ENCODE results near the gene DUSP16.
"Not testable (repeated sequence)": the region's sequence is repeated elsewhere in the genome, so short reads cannot be mapped to it uniquely, and the experiment has no call there.

DUSP16 gene

GRCh38 chr12:12562585-12563261 lies at the start of gene DUSP16:
TSS of gene DUSP16 (minus strand) at chr12:12562863. CDS start at chr12:12521098, 41,765 bp downstream.
- DNase-seq (ENCODE audit: low read depth), result peak; percentile 50

- DNase-seq (ENCODE audit: low read depth), result no peak
Observed at GRCh38 chr12:12612358-12612757, 49.7 kb upstream of the DUSP16 start.

- peak; percentile 72 for DNase-seq (ENCODE audit: low read depth)
Observed at GRCh38 chr12:12611512-12612306, 49.0 kb upstream of the DUSP16 start, which contains the start of gene CREBL2. TSS of gene CREBL2 (plus strand) at chr12:12611876. CDS start at chr12:12612173, 297 bp downstream.

- DNase-seq (ENCODE audit: low read depth), result no peak
Observed at GRCh38 chr12:12610711-12611110, 48.0 kb upstream of the DUSP16 start.

- DNase-seq (ENCODE audit: low read depth), result no peak
Observed at GRCh38 chr12:12609692-12610091, 47.0 kb upstream of the DUSP16 start.

- DNase-seq (ENCODE audit: low read depth), result no peak
Observed at GRCh38 chr12:12608557-12608957, 45.9 kb upstream of the DUSP16 start.

- DNase-seq (ENCODE audit: low read depth), result no peak
Observed at GRCh38 chr12:12606781-12607589, 44.3 kb upstream of the DUSP16 start.

- no peak for DNase-seq (ENCODE audit: low read depth)
Observed at GRCh38 chr12:12604740-12605139, 42.1 kb upstream of the DUSP16 start.

GRCh38 chr12:12600659-12601058 lies 38.0 kb upstream of the DUSP16 start:
- DNase-seq (ENCODE audit: low read depth), result no peak

GRCh38 chr12:12599750-12600643 lies 37.3 kb upstream of the DUSP16 start:
- no peak for DNase-seq (ENCODE audit: low read depth)

- DNase-seq (ENCODE audit: low read depth), result no peak
Observed at GRCh38 chr12:12598864-12599263, 36.2 kb upstream of the DUSP16 start.

GRCh38 chr12:12596598-12596997 lies 33.9 kb upstream of the DUSP16 start:
- not testable (repeated sequence) for DNase-seq (ENCODE audit: low read depth)

- not testable (repeated sequence) for DNase-seq (ENCODE audit: low read depth)
Observed at GRCh38 chr12:12595929-12596328, 33.3 kb upstream of the DUSP16 start.

- no peak for DNase-seq (ENCODE audit: low read depth)
Observed at GRCh38 chr12:12592930-12593329, 30.3 kb upstream of the DUSP16 start.

- DNase-seq (ENCODE audit: low read depth), result no peak
Observed at GRCh38 chr12:12590961-12591360, 28.3 kb upstream of the DUSP16 start.

GRCh38 chr12:12588436-12588835 lies 25.8 kb upstream of the DUSP16 start:
- not testable (repeated sequence) for DNase-seq (ENCODE audit: low read depth)

- DNase-seq (ENCODE audit: low read depth), result no peak
Observed at GRCh38 chr12:12587878-12588277, 25.2 kb upstream of the DUSP16 start.

- DNase-seq (ENCODE audit: low read depth), result no peak
Observed at GRCh38 chr12:12586879-12587675, 24.4 kb upstream of the DUSP16 start.

GRCh38 chr12:12585115-12585863 lies 22.6 kb upstream of the DUSP16 start:
- DNase-seq (ENCODE audit: low read depth), result no peak

Measured in activated gamma-delta T cell treated with anti-CD3 and anti-CD28 coated beads, Interleukin-2, amount 50 U/mL, for 16 hours (primary cell).